Nephron progenitor cell (in vitro differentiated cells): ENCODE results near the gene ASIC2.
A peak's percentile ranks its signal among the peaks of the same experiment; 100 is the strongest.

Experiments
- DNase-seq: peaks from one replicate; pipeline ENCODE4 v3.0.0; 2021
- H3K27ac Mint-ChIP-seq: 2 replicates; pipeline ENCODE4 v1.8.0; 2021; ENCODE audit warnings: mild to moderate bottlenecking, moderate library complexity, mixed read lengths
- H3K27me3 Mint-ChIP-seq: 2 replicates; pipeline ENCODE4 v1.8.0; 2021; ENCODE audit warnings: mild to moderate bottlenecking, low read depth, mixed read lengths; ENCODE audit not compliant: poor library complexity
- H3K36me3 Mint-ChIP-seq: 2 replicates; pipeline ENCODE4 v1.8.0; 2021; ENCODE audit warnings: low read depth, mixed read lengths
- H3K4me1 Mint-ChIP-seq: 2 replicates; pipeline ENCODE4 v1.8.0; 2021; ENCODE audit warnings: mixed read lengths
- H3K4me3 Mint-ChIP-seq: 2 replicates; pipeline ENCODE4 v1.8.0; 2021; ENCODE audit warnings: mild to moderate bottlenecking, moderate library complexity, mixed read lengths
- H3K9me3 Mint-ChIP-seq: 2 replicates; pipeline ENCODE4 v1.8.0; 2021; ENCODE audit warnings: mild to moderate bottlenecking, moderate library complexity, mixed read lengths
- CTCF ChIP-seq: fragments of 200-600 bp; sonication (generic); IDR thresholded peaks from 2 replicates; pipeline ENCODE4 v1.5.0; 2021; ENCODE audit warnings: antibody characterized with exemption

ASIC2 gene

GRCh38 chr17:33080091-33080490 is 213.0 kb downstream of the ASIC2 start:
- DNase-seq = no peak
- Mint-ChIP-seq H3K27me3 (peaks cover 3% of the 10 kb centered on the region), H3K27ac (peak overlapping the region; percentile 19), H3K4me1 (peaks cover 18% of the 10 kb centered on the region), H3K36me3 (no peaks in the 10 kb centered on the region), H3K4me3 (no peak overlapping the region), H3K9me3 (no peaks in the 10 kb centered on the region)
- no peak for TF ChIP-seq CTCF

GRCh38 chr17:33079201-33079600 is 213.9 kb downstream of the ASIC2 start:
- peaks cover 18% of the 10 kb centered on the region for H3K4me1 Mint-ChIP-seq
- H3K36me3 Mint-ChIP-seq = no peaks in the 10 kb centered on the region
- H3K4me3 Mint-ChIP-seq = no peak overlapping the region
- H3K9me3 Mint-ChIP-seq = no peaks in the 10 kb centered on the region
- H3K27ac Mint-ChIP-seq = no peak overlapping the region
- no peak for DNase-seq
- peaks cover 3% of the 10 kb centered on the region for H3K27me3 Mint-ChIP-seq
- no peak for TF ChIP-seq CTCF

- H3K27ac Mint-ChIP-seq = no peak overlapping the region
These were observed 216.1 kb downstream of the ASIC2 start for GRCh38 chr17:33076979-33077378.

GRCh38 chr17:33073416-33073815 is 219.7 kb downstream of the ASIC2 start:
- peaks cover 13% of the 10 kb centered on the region for H3K4me1 Mint-ChIP-seq
- no peaks in the 10 kb centered on the region for H3K36me3 Mint-ChIP-seq
- no peak overlapping the region for H3K4me3 Mint-ChIP-seq
- no peak for DNase-seq
- no peak for TF ChIP-seq CTCF
- peaks cover 11% of the 10 kb centered on the region for H3K9me3 Mint-ChIP-seq
- peak overlapping the region; percentile 90 for H3K27ac Mint-ChIP-seq
- H3K27me3 Mint-ChIP-seq = peaks cover 2% of the 10 kb centered on the region

More at GRCh38 chr17:33076979-33077378, 216.1 kb downstream of the ASIC2 start:
- no peak overlapping the region for H3K4me3 Mint-ChIP-seq
- peaks cover 18% of the 10 kb centered on the region for H3K4me1 Mint-ChIP-seq
- no peak for DNase-seq
- TF ChIP-seq CTCF = no peak
- no peaks in the 10 kb centered on the region for H3K9me3 Mint-ChIP-seq
- peaks cover 2% of the 10 kb centered on the region for H3K27me3 Mint-ChIP-seq
- no peaks in the 10 kb centered on the region for H3K36me3 Mint-ChIP-seq

- H3K27ac Mint-ChIP-seq = no peak overlapping the region
- H3K4me3 Mint-ChIP-seq = no peak overlapping the region
- peaks cover 2% of the 10 kb centered on the region for H3K27me3 Mint-ChIP-seq
- no peak for TF ChIP-seq CTCF
- peaks cover 6% of the 10 kb centered on the region for H3K4me1 Mint-ChIP-seq
- no peaks in the 10 kb centered on the region for H3K36me3 Mint-ChIP-seq
- peaks cover 11% of the 10 kb centered on the region for H3K9me3 Mint-ChIP-seq
- no peak for DNase-seq
These were observed 220.5 kb downstream of the ASIC2 start for GRCh38 chr17:33072421-33073161.

GRCh38 chr17:33071656-33072055 is 221.4 kb downstream of the ASIC2 start:
- Mint-ChIP-seq H3K4me3 (no peak overlapping the region), H3K27ac (no peak overlapping the region), H3K27me3 (peaks cover 2% of the 10 kb centered on the region), H3K4me1 (no peaks in the 10 kb centered on the region), H3K36me3 (no peaks in the 10 kb centered on the region), H3K9me3 (peaks cover 11% of the 10 kb centered on the region)
- DNase-seq = no peak
- TF ChIP-seq CTCF = no peak
